ENCODE data around the gene BLTP3B.

GRCh38 chr12:100141666-100141997 is 1.0 kb downstream of the BLTP3B start:
- TF ChIP-seq, protein P1, sequence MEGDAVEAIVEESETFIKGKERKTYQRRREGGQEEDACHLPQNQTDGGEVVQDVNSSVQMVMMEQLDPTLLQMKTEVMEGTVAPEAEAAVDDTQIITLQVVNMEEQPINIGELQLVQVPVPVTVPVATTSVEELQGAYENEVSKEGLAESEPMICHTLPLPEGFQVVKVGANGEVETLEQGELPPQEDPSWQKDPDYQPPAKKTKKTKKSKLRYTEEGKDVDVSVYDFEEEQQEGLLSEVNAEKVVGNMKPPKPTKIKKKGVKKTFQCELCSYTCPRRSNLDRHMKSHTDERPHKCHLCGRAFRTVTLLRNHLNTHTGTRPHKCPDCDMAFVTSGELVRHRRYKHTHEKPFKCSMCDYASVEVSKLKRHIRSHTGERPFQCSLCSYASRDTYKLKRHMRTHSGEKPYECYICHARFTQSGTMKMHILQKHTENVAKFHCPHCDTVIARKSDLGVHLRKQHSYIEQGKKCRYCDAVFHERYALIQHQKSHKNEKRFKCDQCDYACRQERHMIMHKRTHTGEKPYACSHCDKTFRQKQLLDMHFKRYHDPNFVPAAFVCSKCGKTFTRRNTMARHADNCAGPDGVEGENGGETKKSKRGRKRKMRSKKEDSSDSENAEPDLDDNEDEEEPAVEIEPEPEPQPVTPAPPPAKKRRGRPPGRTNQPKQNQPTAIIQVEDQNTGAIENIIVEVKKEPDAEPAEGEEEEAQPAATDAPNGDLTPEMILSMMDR (IDR thresholded peaks at IDR 0.05; ENCODE audit: low read depth, low read length, missing input control), result no peak
- no peak for TF ChIP-seq REST (IDR thresholded peaks at IDR 0.05)
- TF ChIP-seq RAD21 (IDR thresholded peaks at IDR 0.05), result no peak
- TF ChIP-seq, protein P2, sequence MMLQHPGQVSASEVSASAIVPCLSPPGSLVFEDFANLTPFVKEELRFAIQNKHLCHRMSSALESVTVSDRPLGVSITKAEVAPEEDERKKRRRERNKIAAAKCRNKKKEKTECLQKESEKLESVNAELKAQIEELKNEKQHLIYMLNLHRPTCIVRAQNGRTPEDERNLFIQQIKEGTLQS (IDR thresholded peaks at IDR 0.05), result no peak
- no peak for TF ChIP-seq TAF1 (conservative IDR thresholded peaks at IDR 0.05)
- TF ChIP-seq MAX (IDR thresholded peaks at IDR 0.05), result no peak
- no peak for TF ChIP-seq FOXA1 (IDR thresholded peaks at IDR 0.05)
- TF ChIP-seq, protein P3, sequence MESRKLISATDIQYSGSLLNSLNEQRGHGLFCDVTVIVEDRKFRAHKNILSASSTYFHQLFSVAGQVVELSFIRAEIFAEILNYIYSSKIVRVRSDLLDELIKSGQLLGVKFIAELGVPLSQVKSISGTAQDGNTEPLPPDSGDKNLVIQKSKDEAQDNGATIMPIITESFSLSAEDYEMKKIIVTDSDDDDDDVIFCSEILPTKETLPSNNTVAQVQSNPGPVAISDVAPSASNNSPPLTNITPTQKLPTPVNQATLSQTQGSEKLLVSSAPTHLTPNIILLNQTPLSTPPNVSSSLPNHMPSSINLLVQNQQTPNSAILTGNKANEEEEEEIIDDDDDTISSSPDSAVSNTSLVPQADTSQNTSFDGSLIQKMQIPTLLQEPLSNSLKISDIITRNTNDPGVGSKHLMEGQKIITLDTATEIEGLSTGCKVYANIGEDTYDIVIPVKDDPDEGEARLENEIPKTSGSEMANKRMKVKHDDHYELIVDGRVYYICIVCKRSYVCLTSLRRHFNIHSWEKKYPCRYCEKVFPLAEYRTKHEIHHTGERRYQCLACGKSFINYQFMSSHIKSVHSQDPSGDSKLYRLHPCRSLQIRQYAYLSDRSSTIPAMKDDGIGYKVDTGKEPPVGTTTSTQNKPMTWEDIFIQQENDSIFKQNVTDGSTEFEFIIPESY (IDR thresholded peaks at IDR 0.05), result no peak
- TF ChIP-seq EGR1 (IDR thresholded peaks at IDR 0.05; ENCODE audit: low read depth in 2 of 2), result no peak

Measured in liver (tissue), 3 donors.